Fibroblast of mammary gland (primary cell): Measurements from ENCODE around the gene RAMP3.

Experiments used
- DNase-seq: peaks from one replicate; pipeline ENCODE4 v3.0.0-alpha.2; 2010; ENCODE audit warnings: low read depth
- H3K4me3 ChIP-seq: 2 replicates; pipeline ENCODE4 v1.5.1; 2011; ENCODE audit warnings: low read depth, mild to moderate bottlenecking, low read length, moderate library complexity; ENCODE audit not compliant: control insufficient read depth
- TF ChIP-seq, protein P1 (sequence below): conservative IDR thresholded peaks from 2 replicates; pipeline ENCODE4 v1.5.1; 2011; ENCODE audit warnings: low read depth, low read length, inconsistent platforms; ENCODE audit not compliant: control insufficient read depth, insufficient read depth

Gene RAMP3

GRCh38 chr7:45116048-45116447 is 41.5 kb upstream of the RAMP3 start:
- no peak overlapping the region for H3K4me3 ChIP-seq
- TF ChIP-seq, protein P1, sequence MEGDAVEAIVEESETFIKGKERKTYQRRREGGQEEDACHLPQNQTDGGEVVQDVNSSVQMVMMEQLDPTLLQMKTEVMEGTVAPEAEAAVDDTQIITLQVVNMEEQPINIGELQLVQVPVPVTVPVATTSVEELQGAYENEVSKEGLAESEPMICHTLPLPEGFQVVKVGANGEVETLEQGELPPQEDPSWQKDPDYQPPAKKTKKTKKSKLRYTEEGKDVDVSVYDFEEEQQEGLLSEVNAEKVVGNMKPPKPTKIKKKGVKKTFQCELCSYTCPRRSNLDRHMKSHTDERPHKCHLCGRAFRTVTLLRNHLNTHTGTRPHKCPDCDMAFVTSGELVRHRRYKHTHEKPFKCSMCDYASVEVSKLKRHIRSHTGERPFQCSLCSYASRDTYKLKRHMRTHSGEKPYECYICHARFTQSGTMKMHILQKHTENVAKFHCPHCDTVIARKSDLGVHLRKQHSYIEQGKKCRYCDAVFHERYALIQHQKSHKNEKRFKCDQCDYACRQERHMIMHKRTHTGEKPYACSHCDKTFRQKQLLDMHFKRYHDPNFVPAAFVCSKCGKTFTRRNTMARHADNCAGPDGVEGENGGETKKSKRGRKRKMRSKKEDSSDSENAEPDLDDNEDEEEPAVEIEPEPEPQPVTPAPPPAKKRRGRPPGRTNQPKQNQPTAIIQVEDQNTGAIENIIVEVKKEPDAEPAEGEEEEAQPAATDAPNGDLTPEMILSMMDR: no peak
- DNase-seq: no peak

- no peak for DNase-seq
- no peak overlapping the region for H3K4me3 ChIP-seq
- TF ChIP-seq, protein P1: no peak
Measured at GRCh38 chr7:45117582-45117981, 40.0 kb upstream of the RAMP3 start.

DNA sequence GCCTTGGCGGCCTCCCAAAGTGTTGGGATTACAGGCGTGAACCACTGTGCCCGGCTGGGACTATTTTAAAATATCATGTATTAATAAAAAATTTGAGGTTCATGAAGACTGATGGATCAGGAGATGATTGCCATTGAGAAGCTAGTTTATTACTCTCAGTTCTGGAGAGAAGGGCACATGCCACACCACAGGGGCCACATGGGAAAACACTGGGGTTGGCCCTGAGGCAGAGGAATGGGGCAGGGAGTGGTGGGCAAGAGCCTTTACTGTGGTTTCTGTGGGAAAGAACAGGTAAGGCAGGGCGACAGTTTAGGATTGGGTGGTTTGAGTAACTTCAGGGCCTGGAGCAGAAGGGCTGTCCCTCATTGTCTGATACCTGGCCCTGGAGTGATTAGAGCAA is 39.3 kb upstream of the RAMP3 start:
- no peak for DNase-seq

DNA sequence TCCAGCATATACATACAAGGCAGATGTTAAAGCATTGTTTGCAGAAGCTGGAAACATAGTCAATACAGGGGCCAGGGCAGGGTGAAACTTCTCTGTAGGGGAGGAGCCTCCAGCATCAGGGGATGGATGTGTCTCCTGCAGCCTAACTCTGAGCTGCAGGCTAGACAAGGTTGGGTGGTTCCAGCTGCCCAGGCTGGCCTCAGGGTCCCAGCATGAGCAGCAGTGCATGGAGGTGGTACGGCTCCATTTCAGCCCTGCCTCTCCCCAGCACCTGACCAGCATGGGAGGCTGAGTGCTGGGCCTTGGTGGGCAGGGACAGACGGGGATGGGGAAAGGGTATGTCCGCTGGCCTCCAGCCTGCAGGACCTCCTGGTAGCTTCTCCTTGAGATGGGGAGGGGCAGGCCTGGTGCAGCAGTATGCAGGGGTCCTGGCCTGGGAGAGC is 38.7 kb upstream of the RAMP3 start:
- H3K4me3 ChIP-seq: no peak overlapping the region
- no peak for DNase-seq
- TF ChIP-seq, protein P1: no peak

More for the DNA sequence above, 39.3 kb upstream of the RAMP3 start:
- H3K4me3 ChIP-seq: no peak overlapping the region
- TF ChIP-seq, protein P1: no peak

GRCh38 chr7:45119550-45119949 is 38.0 kb upstream of the RAMP3 start:
- TF ChIP-seq, protein P1: no peak
- H3K4me3 ChIP-seq: no peak overlapping the region
- no peak for DNase-seq

DNA sequence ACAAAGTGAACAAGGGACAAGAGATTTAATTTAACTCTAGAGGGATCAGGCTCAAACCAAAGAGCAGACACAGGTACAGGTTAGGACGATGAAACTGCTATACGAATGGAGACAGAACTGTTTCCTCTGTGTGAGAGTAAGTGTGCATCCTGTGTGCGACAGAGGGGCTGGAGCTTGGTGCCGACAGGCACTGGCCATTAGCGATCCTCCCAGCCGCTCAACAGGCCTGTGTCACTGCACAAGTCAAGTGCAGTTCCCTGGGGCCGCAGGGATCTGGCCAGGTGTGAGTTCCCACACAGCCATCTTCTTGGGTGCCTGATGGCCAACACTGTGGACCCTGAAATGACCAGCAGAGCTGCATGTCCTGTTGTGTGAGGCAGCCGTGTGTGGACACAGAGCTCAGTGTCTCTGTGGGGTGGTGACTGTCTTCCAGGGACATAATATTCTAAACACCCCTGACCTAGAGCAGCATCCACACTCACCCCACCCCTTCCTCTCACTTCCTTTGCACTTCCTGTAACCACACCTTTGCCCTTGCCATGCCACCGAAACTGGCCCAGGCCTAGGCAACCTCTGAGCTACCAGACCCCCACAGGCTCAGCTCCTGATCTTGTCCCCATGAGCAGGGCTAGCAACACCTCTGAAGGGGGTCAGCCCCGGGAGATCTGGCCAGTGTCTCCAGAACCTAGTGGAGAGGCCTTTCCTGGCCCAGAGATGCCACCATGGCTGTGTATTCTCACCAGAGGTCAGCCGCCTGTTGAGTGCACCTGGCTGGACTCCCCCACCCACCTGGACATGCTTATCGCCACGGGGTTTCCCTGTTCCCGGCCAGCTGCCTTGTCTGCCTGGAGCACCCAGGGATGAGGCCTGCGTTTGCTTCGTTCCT is 34.4 kb upstream of the RAMP3 start:
- H3K4me3 ChIP-seq: no peak overlapping the region
- DNase-seq: no peak
- TF ChIP-seq, protein P1: no peak
